ENCODE data around the gene GMCL1.

- TF ChIP-seq CTCF (IDR thresholded peaks at IDR 0.05; ENCODE audit: insufficient read depth, low read length) (no peak), GABPA (IDR thresholded peaks at IDR 0.05; ENCODE audit: low read depth) (no peak), REST (IDR thresholded peaks at IDR 0.05; ENCODE audit: insufficient replicate concordance, low read depth) (no peak)
These were observed 6.9 kb downstream of the GMCL1 start for GRCh38 chr2:69836316-69836715.
